Kidney (tissue), 11 donors: ENCODE measurements around the gene AGAP5. TPM values are rescaled to one million over a fixed set of nuclear protein-coding genes. Genes with fewer than 3 reads are reported as not detected.
"Not testable (repeated sequence)": the region's sequence is repeated elsewhere in the genome, so short reads cannot be mapped to it uniquely, and the experiment has no call there.

ENCODE experiments used
- DNase-seq, 5 donors: peaks; one replicate each; pipeline ENCODE4 v3.0.0-alpha.2; 2013 to 2020
- FAIRE-seq: peaks from 2 replicates; lab custom pipeline; 2012; peaks lifted over from hg19 to GRCh38; lab: Jason Lieb, UNC
- H3K27ac ChIP-seq, 2 donors: one replicate each; pipeline ENCODE4 v1.7.0; 2013; ENCODE audit warnings: low read depth in 2 of 2, low read length in 2 of 2, inconsistent platforms in 1 of 2
- H3K27me3 ChIP-seq: one replicate; pipeline ENCODE4 v1.7.1; 2013; ENCODE audit warnings: low read length, inconsistent platforms; ENCODE audit not compliant: control insufficient read depth, insufficient read depth
- H3K36me3 ChIP-seq, 3 donors: one replicate each; pipeline versions ENCODE4 v1.7.0 to v1.7.1; 2013; ENCODE audit warnings: low read length in 3 of 3, control low read depth in 1 of 3, inconsistent platforms in 1 of 3; ENCODE audit not compliant: insufficient read depth in 3 of 3, control insufficient read depth in 2 of 3
- H3K4me1 ChIP-seq, 3 donors: one replicate each; pipeline versions ENCODE4 v1.7.0 to v1.7.1; 2013; ENCODE audit warnings: low read length in 3 of 3, inconsistent platforms in 1 of 3, low read depth in 1 of 3; ENCODE audit not compliant: control insufficient read depth in 2 of 3, insufficient read depth in 2 of 3
- H3K4me3 ChIP-seq, 3 donors: one replicate each; pipeline versions ENCODE4 v1.7.0 to v1.8.1; 2013; ENCODE audit warnings: low read length in 3 of 3, control low read depth in 1 of 3, inconsistent platforms in 1 of 3
- H3K9ac ChIP-seq, 3 donors: one replicate each; pipeline versions ENCODE4 v1.7.0 to v1.7.1; 2013; ENCODE audit warnings: low read length in 3 of 3, control low read depth in 1 of 3, inconsistent platforms in 1 of 3
- H3K9me3 ChIP-seq, 3 donors: one replicate each; pipeline versions ENCODE4 v1.7.0 to v1.7.1; 2013; ENCODE audit warnings: low read length in 3 of 3, control low read depth in 1 of 3, inconsistent platforms in 1 of 3; ENCODE audit not compliant: control insufficient read depth in 2 of 3, insufficient read depth in 1 of 3
- intact Hi-C: fragments of 100-400 bp; cut with DNase I; formaldehyde crosslinking; loops from one replicate; pipeline ENCODE4 v1.11.1; 2022
- polyA plus RNA-seq: library from polyadenylated mRNA; stranded (reverse); fragments of 350-450 nt; fragmentation: Illumina TruSeq; extraction: RNeasy Lipid Tissue Mini Kit (QIAGEN cat#74804); gene quantifications from one replicate; pipeline ENCODE4 v1.2.3, GENCODE V29; 2014; ENCODE audit warnings: low read depth, low replicate concordance; ENCODE audit not compliant: insufficient read depth
- total RNA-seq: library from RNA; stranded (reverse); fragmentation: NEBNext Ultra II Directional; extraction: Animal tissue kit (Norgen Biotek cat#: 25700); gene quantifications from one replicate; pipeline ENCODE4 v1.2.1, GENCODE V29; 2021
- donor health status: control.
- donor health status: control.
- donor health status: DM: yes; HTN: yes; CAD: no.
- donor health status: Normal renal cell carcinoma (clear cell type).

The AGAP5 gene
- total and polyA plus RNA-seq, 2 donors from 2014 or later: 3.8 to 9.9 TPM

- FAIRE-seq: not testable (repeated sequence)
Observed at GRCh38 chr10:73695302-73695701, 2.6 kb downstream of the AGAP5 start.

DNA sequence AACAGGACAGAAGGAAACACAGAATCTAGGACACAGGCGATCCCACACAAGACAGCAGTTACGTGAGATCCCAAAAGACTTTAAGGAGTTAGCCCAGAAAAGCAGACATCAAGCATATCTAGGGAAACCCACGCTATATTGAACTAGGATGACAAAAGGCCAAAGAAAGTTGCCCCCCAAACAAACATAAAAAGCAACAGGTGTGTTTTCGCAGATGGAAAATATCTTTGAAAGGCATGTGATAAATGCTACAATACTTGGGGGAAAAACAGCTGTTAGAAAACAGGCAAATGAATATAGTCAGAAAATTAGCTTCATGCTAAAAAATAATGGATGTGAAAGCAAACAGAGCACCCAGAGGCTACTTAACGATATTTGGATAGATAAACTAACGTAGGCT, 7.2 kb downstream of the AGAP5 start:
- H3K9me3 ChIP-seq, intact Hi-C loops, H3K4me1 ChIP-seq, H3K27me3 ChIP-seq, FAIRE-seq, H3K36me3 ChIP-seq, H3K4me3 ChIP-seq, H3K9ac ChIP-seq, DNase-seq, H3K27ac ChIP-seq: not testable (repeated sequence)

More at GRCh38 chr10:73695302-73695701, 2.6 kb downstream of the AGAP5 start:
- H3K9ac ChIP-seq, intact Hi-C loops, H3K4me1 ChIP-seq, H3K27me3 ChIP-seq, H3K27ac ChIP-seq, DNase-seq, H3K9me3 ChIP-seq, H3K36me3 ChIP-seq, H3K4me3 ChIP-seq: not testable (repeated sequence)

DNA sequence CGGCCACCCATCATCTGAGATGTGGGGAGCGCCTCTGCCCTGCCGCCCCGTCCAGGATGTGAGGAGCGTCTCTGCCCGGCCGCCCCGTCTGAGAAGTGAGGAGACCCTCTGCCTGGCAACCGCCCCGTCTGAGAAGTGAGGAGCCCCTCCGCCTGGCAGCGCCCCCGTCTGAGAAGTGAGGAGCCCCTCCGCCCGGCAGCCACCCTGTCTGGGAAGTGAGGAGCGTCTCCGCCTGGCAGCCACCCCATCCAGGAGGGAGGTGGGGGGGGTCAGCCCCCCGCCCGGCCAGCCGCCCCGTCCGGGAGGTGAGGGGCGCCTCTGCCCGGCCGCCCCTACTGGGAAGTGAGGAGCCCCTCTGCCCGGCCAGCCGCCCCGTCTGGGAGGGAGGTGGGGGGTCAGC, 8.3 kb downstream of the AGAP5 start:
- DNase-seq, H3K36me3 ChIP-seq, H3K4me1 ChIP-seq, FAIRE-seq, H3K27ac ChIP-seq, H3K4me3 ChIP-seq, intact Hi-C loops, H3K27me3 ChIP-seq, H3K9me3 ChIP-seq, H3K9ac ChIP-seq: not testable (repeated sequence)

- H3K4me1 ChIP-seq, intact Hi-C loops, H3K4me3 ChIP-seq, H3K27me3 ChIP-seq, DNase-seq, FAIRE-seq, H3K9me3 ChIP-seq, H3K27ac ChIP-seq, H3K9ac ChIP-seq, H3K36me3 ChIP-seq: not testable (repeated sequence)
Observed at GRCh38 chr10:73687641-73688040, 10.3 kb downstream of the AGAP5 start.

- DNase-seq, H3K9ac ChIP-seq, H3K27ac ChIP-seq, FAIRE-seq, H3K9me3 ChIP-seq, intact Hi-C loops, H3K4me1 ChIP-seq, H3K27me3 ChIP-seq, H3K4me3 ChIP-seq, H3K36me3 ChIP-seq: not testable (repeated sequence)
Observed at GRCh38 chr10:73674546-73674945, 23.4 kb downstream of the AGAP5 start.

DNA sequence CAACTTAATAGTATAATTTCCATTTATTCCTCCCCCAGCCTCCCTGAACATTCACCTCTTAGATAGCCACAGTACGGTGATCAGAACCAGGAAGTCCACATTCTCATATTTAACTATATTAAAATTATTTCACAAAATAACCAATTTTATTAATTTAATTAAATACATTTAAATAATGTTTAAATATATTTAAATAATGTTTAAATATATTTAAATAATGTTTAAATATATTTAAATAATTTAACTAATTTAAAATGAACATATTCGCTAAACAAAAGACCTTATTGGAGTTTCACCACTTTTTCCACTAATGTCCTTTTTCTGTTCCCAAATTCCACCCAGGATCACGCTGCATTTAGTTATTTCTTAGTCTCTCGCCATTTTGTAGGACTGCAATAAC, 29.5 kb downstream of the AGAP5 start:
- H3K27ac ChIP-seq, H3K9me3 ChIP-seq, intact Hi-C loops, H3K4me1 ChIP-seq, FAIRE-seq, H3K36me3 ChIP-seq, H3K4me3 ChIP-seq, DNase-seq, H3K27me3 ChIP-seq, H3K9ac ChIP-seq: not testable (repeated sequence)

- H3K27me3 ChIP-seq, H3K9me3 ChIP-seq, H3K27ac ChIP-seq, FAIRE-seq, H3K36me3 ChIP-seq, H3K4me3 ChIP-seq, H3K9ac ChIP-seq, DNase-seq, H3K4me1 ChIP-seq, intact Hi-C loops: not testable (repeated sequence)
Observed at GRCh38 chr10:73666153-73666809, 31.6 kb downstream of the AGAP5 start.

DNA sequence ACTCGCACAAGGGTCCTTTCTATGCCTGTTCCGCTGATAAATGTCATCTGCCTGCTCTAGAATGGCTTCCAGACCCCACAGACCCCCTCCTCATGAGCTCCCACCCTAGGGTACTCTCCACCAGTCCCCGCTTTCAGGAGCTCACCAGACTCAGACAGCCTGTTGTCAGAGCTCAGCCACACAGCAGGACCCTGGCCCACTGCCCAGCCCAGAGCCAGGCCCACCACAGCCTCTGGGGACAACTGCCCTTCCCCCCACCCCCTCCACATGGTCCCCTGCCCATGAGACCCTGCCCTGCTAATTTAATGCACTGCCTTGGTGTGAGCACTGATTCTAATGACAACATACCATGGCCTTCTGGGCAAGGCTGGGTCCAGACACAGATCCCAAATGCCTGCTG, 32.3 kb downstream of the AGAP5 start:
- H3K27ac ChIP-seq, FAIRE-seq, H3K36me3 ChIP-seq, intact Hi-C loops, H3K4me1 ChIP-seq, H3K27me3 ChIP-seq, H3K9ac ChIP-seq, H3K9me3 ChIP-seq, H3K4me3 ChIP-seq, DNase-seq: not testable (repeated sequence)
